ENCODE measurements around the gene CARD19.

DNA sequence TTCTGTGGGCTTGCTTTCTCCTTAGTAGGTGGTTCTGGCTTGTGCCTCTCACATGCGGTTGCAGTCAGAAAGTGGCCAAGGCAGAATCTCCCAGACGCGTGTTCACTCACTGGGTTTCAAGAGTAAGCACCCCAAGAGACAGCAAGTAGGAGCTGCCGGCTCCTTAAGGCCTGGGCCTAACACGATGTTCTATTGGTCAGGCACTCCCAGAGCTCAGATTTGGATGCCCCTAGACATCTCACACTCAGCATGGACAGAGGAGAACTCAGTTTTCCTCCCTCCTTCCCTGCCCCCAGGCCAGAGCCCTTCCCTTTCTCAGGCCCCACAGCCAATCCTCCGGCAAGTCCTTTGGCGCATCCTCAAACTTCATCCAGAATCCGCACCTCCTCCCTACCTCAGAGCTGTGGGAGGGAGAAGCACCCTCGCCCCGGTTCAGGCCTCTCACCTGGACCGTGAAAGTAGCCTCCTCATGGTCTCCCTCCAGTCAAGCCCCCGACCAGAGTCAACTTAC lies 6.5 kb upstream of the CARD19 start:
- TF ChIP-seq, protein P1, sequence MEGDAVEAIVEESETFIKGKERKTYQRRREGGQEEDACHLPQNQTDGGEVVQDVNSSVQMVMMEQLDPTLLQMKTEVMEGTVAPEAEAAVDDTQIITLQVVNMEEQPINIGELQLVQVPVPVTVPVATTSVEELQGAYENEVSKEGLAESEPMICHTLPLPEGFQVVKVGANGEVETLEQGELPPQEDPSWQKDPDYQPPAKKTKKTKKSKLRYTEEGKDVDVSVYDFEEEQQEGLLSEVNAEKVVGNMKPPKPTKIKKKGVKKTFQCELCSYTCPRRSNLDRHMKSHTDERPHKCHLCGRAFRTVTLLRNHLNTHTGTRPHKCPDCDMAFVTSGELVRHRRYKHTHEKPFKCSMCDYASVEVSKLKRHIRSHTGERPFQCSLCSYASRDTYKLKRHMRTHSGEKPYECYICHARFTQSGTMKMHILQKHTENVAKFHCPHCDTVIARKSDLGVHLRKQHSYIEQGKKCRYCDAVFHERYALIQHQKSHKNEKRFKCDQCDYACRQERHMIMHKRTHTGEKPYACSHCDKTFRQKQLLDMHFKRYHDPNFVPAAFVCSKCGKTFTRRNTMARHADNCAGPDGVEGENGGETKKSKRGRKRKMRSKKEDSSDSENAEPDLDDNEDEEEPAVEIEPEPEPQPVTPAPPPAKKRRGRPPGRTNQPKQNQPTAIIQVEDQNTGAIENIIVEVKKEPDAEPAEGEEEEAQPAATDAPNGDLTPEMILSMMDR (IDR thresholded peaks at IDR 0.05) = no peak
- no peak for TF ChIP-seq EZH2 (IDR thresholded peaks at IDR 0.05; ENCODE audit: borderline replicate concordance, insufficient read depth, low read depth, low read length, poor library complexity, severe bottlenecking)
